ENCODE data around the gene NEUROG1.

NEUROG1 gene

GRCh38 chr5:135493406-135494180, 42.2 kb downstream of the NEUROG1 start:
- CTCF ChIA-PET: interaction anchor here (1.2 to 3.9 kb wide), 6 partner anchors 16 to 77 kb away, joined by 3 to 24 read pairs (median 4); no protein-coding TSS in a partner anchor
- no peaks in the 10 kb centered on the region for H3K9me3 ChIP-seq (ENCODE audit: control insufficient read depth, insufficient read depth, low read depth, low read length)
- no peak overlapping the region for H3K4me3 ChIP-seq (ENCODE audit: low read depth, low read length)
- POLR2A ChIA-PET: no interaction called here
- H3K36me3 ChIP-seq (ENCODE audit: control insufficient read depth in 2 of 2, insufficient read depth in 1 of 2, low read length in 2 of 2): no peaks in the 10 kb centered on the region
- H3K27ac ChIP-seq (ENCODE audit: extremely low read depth, low read depth, low read length): no peak overlapping the region
- H3K4me1 ChIP-seq (ENCODE audit: control insufficient read depth, insufficient read depth, low read length): peaks cover 16% of the 10 kb centered on the region
- TF ChIP-seq ZNF175 (tag by site-specific recombination; IDR thresholded peaks at IDR 0.05) (no peak), WT1 (tag by site-specific recombination; IDR thresholded peaks at IDR 0.05) (no peak), KLF8 (tag by site-specific recombination; IDR thresholded peaks at IDR 0.05) (no peak), SALL2 (tag by site-specific recombination; IDR thresholded peaks at IDR 0.05; ENCODE audit: borderline replicate concordance) (no peak), GLIS2 (tag by site-specific recombination; IDR thresholded peaks at IDR 0.05) (no peak), ZNF626 (tag by site-specific recombination; IDR thresholded peaks at IDR 0.05) (no peak), ZNF623 (tag by site-specific recombination; IDR thresholded peaks at IDR 0.05) (no peak), ZNF335 (tag by site-specific recombination; conservative IDR thresholded peaks at IDR 0.05) (peak; percentile 76), ZBTB8A (tag by site-specific recombination; IDR thresholded peaks at IDR 0.05) (no peak), ZNF169 (tag by site-specific recombination; IDR thresholded peaks at IDR 0.05) (no peak), ZNF791 (tag by site-specific recombination; IDR thresholded peaks at IDR 0.05) (no peak), ZNF155 (tag by site-specific recombination; IDR thresholded peaks at IDR 0.05) (no peak), RBAK (tag by site-specific recombination; IDR thresholded peaks at IDR 0.05) (no peak), ZNF157 (tag by site-specific recombination; IDR thresholded peaks at IDR 0.05) (no peak), ZNF600 (tag by site-specific recombination; IDR thresholded peaks at IDR 0.05) (0 out of 2 replicates have a peak, but pooled peaks have one; percentile 13), ZNF792 (tag by site-specific recombination; IDR thresholded peaks at IDR 0.05) (no peak), ZNF248 (tag by site-specific recombination; IDR thresholded peaks at IDR 0.05) (no peak), ZBTB48 (tag by site-specific recombination; IDR thresholded peaks at IDR 0.05) (0 out of 2 replicates have a peak, but pooled peaks have one; percentile 50), KLF9 (tag by site-specific recombination; IDR thresholded peaks at IDR 0.05; ENCODE audit: low read depth) (no peak), ZNF223 (tag by site-specific recombination; IDR thresholded peaks at IDR 0.05) (no peak), ZNF114 (tag by site-specific recombination; IDR thresholded peaks at IDR 0.05) (no peak), ZNF785 (tag by site-specific recombination; IDR thresholded peaks at IDR 0.05) (no peak), ZSCAN4 (tag by site-specific recombination; IDR thresholded peaks at IDR 0.05) (no peak), PRDM2 (tag by site-specific recombination; IDR thresholded peaks at IDR 0.05; ENCODE audit: borderline replicate concordance) (no peak)
- TF ChIP-seq, protein P1, sequence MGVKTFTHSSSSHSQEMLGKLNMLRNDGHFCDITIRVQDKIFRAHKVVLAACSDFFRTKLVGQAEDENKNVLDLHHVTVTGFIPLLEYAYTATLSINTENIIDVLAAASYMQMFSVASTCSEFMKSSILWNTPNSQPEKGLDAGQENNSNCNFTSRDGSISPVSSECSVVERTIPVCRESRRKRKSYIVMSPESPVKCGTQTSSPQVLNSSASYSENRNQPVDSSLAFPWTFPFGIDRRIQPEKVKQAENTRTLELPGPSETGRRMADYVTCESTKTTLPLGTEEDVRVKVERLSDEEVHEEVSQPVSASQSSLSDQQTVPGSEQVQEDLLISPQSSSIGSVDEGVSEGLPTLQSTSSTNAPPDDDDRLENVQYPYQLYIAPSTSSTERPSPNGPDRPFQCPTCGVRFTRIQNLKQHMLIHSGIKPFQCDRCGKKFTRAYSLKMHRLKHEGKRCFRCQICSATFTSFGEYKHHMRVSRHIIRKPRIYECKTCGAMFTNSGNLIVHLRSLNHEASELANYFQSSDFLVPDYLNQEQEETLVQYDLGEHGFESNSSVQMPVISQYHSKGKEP (tag by site-specific recombination; IDR thresholded peaks at IDR 0.05): no peak
- TF ChIP-seq, protein P2, sequence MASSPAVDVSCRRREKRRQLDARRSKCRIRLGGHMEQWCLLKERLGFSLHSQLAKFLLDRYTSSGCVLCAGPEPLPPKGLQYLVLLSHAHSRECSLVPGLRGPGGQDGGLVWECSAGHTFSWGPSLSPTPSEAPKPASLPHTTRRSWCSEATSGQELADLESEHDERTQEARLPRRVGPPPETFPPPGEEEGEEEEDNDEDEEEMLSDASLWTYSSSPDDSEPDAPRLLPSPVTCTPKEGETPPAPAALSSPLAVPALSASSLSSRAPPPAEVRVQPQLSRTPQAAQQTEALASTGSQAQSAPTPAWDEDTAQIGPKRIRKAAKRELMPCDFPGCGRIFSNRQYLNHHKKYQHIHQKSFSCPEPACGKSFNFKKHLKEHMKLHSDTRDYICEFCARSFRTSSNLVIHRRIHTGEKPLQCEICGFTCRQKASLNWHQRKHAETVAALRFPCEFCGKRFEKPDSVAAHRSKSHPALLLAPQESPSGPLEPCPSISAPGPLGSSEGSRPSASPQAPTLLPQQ (tag by site-specific recombination; IDR thresholded peaks at IDR 0.05): no peak
- TF ChIP-seq, protein P3, sequence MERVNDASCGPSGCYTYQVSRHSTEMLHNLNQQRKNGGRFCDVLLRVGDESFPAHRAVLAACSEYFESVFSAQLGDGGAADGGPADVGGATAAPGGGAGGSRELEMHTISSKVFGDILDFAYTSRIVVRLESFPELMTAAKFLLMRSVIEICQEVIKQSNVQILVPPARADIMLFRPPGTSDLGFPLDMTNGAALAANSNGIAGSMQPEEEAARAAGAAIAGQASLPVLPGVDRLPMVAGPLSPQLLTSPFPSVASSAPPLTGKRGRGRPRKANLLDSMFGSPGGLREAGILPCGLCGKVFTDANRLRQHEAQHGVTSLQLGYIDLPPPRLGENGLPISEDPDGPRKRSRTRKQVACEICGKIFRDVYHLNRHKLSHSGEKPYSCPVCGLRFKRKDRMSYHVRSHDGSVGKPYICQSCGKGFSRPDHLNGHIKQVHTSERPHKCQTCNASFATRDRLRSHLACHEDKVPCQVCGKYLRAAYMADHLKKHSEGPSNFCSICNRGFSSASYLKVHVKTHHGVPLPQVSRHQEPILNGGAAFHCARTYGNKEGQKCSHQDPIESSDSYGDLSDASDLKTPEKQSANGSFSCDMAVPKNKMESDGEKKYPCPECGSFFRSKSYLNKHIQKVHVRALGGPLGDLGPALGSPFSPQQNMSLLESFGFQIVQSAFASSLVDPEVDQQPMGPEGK (tag by site-specific recombination; IDR thresholded peaks at IDR 0.05): no peak

Data from HEK293 (cell line).